K562 (cell line): ENCODE measurements around the gene MAP3K6. TPM values are rescaled to one million over a fixed set of nuclear protein-coding genes. Genes with fewer than 3 reads are reported as not detected.

Experiments
- ATAC-seq: fragments of 200-7000 bp; cut with Tn5 transposase; 3 replicates; pipeline ENCODE4 v1.9.1; 2020; ENCODE audit warnings: moderate library complexity
- BruUV-seq: library from RNA; stranded (reverse); fragments of 400-500 nt; replicated peaks from 2 replicates; lab custom pipeline; 2021; lab: Mats Ljungman, UMichigan
- CTCF ChIA-PET: fragments of 300-600 bp; formaldehyde crosslinking; extraction: SDS; loops from one replicate; lab custom pipeline; 2021; ENCODE audit warnings: low intra/inter-chr PET ratio; lab: Yijun Ruan, JAX
- POLR2A ChIA-PET: fragments of 300-600, 350-650 bp; sonication (Branson Sonifier 250); formaldehyde crosslinking; extraction: SDS; loops from one replicate; lab custom pipeline; 2021; ENCODE audit warnings: antibody characterized with exemption, inconsistent platforms; lab: Yijun Ruan, JAX
- DNase-seq, 4 experiments: peaks; one replicate each; pipeline versions ENCODE4 v3.0.0 to v3.0.0-alpha.2; 2011 to 2018; ENCODE audit warnings: low spot score in 3 of 4, mixed read lengths in 3 of 4; ENCODE audit errors: extremely low read depth in 1 of 4
- FAIRE-seq: peaks from 2 replicates; lab custom pipeline; 2011; peaks lifted over from hg19 to GRCh38; lab: Jason Lieb, UNC
- H2AFZ ChIP-seq: 2 replicates; pipeline ENCODE4 v1.6.0; 2011; ENCODE audit warnings: low read depth, low read length, control low read depth, inconsistent platforms
- H3K27ac ChIP-seq: fragments of 200-600 bp; 3 replicates; pipeline ENCODE4 v1.8.0; 2011; ENCODE audit warnings: low read depth, mild to moderate bottlenecking, control low read depth, inconsistent platforms, low read length, moderate library complexity, mixed read lengths; ENCODE audit errors: extremely low read depth
- H3K27me3 ChIP-seq, 2 experiments: fragments of 300-600 bp in 1 of 2; 2 replicates in 1 of 2; 3 replicates in 1 of 2; pipeline versions ENCODE4 v1.6.0 to v1.8.0; 2011; ENCODE audit warnings: inconsistent platforms in 2 of 2, low read length in 2 of 2, mild to moderate bottlenecking in 1 of 2, mixed read lengths in 1 of 2, moderate library complexity in 1 of 2; ENCODE audit not compliant: control insufficient read depth in 2 of 2, insufficient read depth in 2 of 2
- H3K36me3 ChIP-seq: fragments of 300-600 bp; 3 replicates; pipeline ENCODE4 v1.8.0; 2011; ENCODE audit warnings: mild to moderate bottlenecking, low read length, inconsistent platforms; ENCODE audit not compliant: control insufficient read depth, insufficient read depth
- H3K4me1 ChIP-seq, 2 experiments: fragments of 200-600 bp in 1 of 2; replicated peaks in 1 of 2; 2 replicates in 1 of 2; 3 replicates in 1 of 2; pipeline versions ENCODE4 v1.5.1 to v1.8.0; 2011; ENCODE audit warnings: inconsistent platforms in 2 of 2, low read length in 2 of 2, mild to moderate bottlenecking in 1 of 2, mixed read lengths in 1 of 2, moderate library complexity in 1 of 2; ENCODE audit not compliant: control insufficient read depth in 2 of 2, insufficient read depth in 2 of 2
- H3K4me2 ChIP-seq: 2 replicates; pipeline ENCODE4 v1.6.1; 2011; ENCODE audit warnings: low read length, control low read depth, inconsistent platforms, mixed read lengths; ENCODE audit not compliant: insufficient read depth
- H3K4me3 ChIP-seq: fragments of 200-600 bp; sonication (generic), shearing (Covaris generic); 2 replicates; pipeline ENCODE4 v1.5.1; 2016; ENCODE audit warnings: control low read depth, inconsistent platforms
- H3K79me2 ChIP-seq: fragments of 200-600 bp; 3 replicates; pipeline ENCODE4 v1.8.0; 2011; ENCODE audit warnings: low read length, inconsistent platforms; ENCODE audit not compliant: control insufficient read depth, insufficient read depth
- H3K9ac ChIP-seq, 2 experiments: 2 replicates each; pipeline versions ENCODE4 v1.6.0 to v1.6.1; 2011; ENCODE audit warnings: low read depth in 2 of 2, low read length in 2 of 2, control low read depth in 1 of 2, inconsistent platforms in 1 of 2, mild to moderate bottlenecking in 1 of 2, mixed read lengths in 1 of 2; ENCODE audit not compliant: insufficient read depth in 1 of 2
- H3K9me1 ChIP-seq: one replicate; pipeline ENCODE4 v1.6.0; 2011; ENCODE audit warnings: inconsistent platforms, mild to moderate bottlenecking, low read length, moderate library complexity; ENCODE audit not compliant: control insufficient read depth, insufficient read depth
- H3K9me3 ChIP-seq: replicated peaks from 2 replicates; pipeline ENCODE4 v1.5.1; 2011; ENCODE audit warnings: low read depth, low read length, inconsistent platforms; ENCODE audit not compliant: control insufficient read depth, insufficient read depth
- H4K20me1 ChIP-seq: replicated peaks from 2 replicates; pipeline ENCODE4 v1.6.1; 2011; ENCODE audit warnings: low read length, inconsistent platforms, mixed read lengths; ENCODE audit not compliant: control insufficient read depth, insufficient read depth
- GABPB2 ChIP-seq: fragments of 250-450 bp; sonication (Bioruptor Pico); conservative IDR thresholded peaks from 2 replicates; pipeline ENCODE4 v1.5.1; 2021; ENCODE audit warnings: mild to moderate bottlenecking
- GTF2F1 ChIP-seq: IDR thresholded peaks from 2 replicates; pipeline ENCODE4 v1.6.1; 2011; ENCODE audit warnings: low read depth, low read length, improper control_type of control experiment
- HDAC3 ChIP-seq: fragments of 450-650 bp; IDR thresholded peaks from 2 replicates; pipeline ENCODE4 v1.6.1; 2018; ENCODE audit warnings: borderline replicate concordance, mild to moderate bottlenecking, moderate library complexity; ENCODE audit not compliant: partially characterized antibody
- RAD21 ChIP-seq, 2 experiments: fragments of 250-450 bp in 1 of 2; fragments of 450-650 bp in 1 of 2; sonication (Bioruptor Pico) in 1 of 2; formaldehyde crosslinking in 1 of 2; IDR thresholded peaks in 1 of 2; conservative IDR thresholded peaks in 1 of 2; 2 replicates each; pipeline versions ENCODE4 v1.4.0 to v1.8.0; 2020 to 2022; ENCODE audit warnings: mild to moderate bottlenecking in 2 of 2, moderate library complexity in 1 of 2
- SIN3A ChIP-seq, 2 experiments: fragments of 150-350 bp in 1 of 2; IDR thresholded peaks; 2 replicates each; pipeline ENCODE4 v1.6.1; 2011 to 2016; ENCODE audit warnings: borderline replicate concordance in 2 of 2, low read depth in 2 of 2, low read length in 2 of 2, mild to moderate bottlenecking in 2 of 2, moderate library complexity in 2 of 2; ENCODE audit not compliant: control insufficient read depth in 1 of 2
- SOX6 ChIP-seq: fragments of 450-650 bp; IDR thresholded peaks from 2 replicates; pipeline ENCODE4 v1.6.1; 2014; ENCODE audit warnings: mild to moderate bottlenecking
- SRSF1 ChIP-seq: fragments of 200-400 bp; formaldehyde crosslinking; IDR thresholded peaks from 2 replicates; pipeline ENCODE4 v1.6.1; 2017; ENCODE audit warnings: mild to moderate bottlenecking, low read depth, low read length, moderate library complexity
- ZNF316 ChIP-seq: fragments of 450-650 bp; IDR thresholded peaks from 2 replicates; pipeline ENCODE4 v1.6.1; 2016
- ZNF586 ChIP-seq: fragments of 450-650 bp; formaldehyde crosslinking; conservative IDR thresholded peaks from 2 replicates; pipeline ENCODE4 v1.4.0; 2020; ENCODE audit warnings: mild to moderate bottlenecking, moderate library complexity
- WGBS: fragments of 100-300 bp; shearing (Covaris generic); methylation state at CpG from one replicate; pipeline ENCODE4 v1.1.6; 2016; ENCODE audit warnings: low coverage, mixed read lengths; ENCODE audit not compliant: insufficient coverage; ENCODE audit errors: missing lambda C conversion rate; 5-methylcytosine and 5-hydroxymethylcytosine counted together
- in situ Hi-C: fragments of 300-500 bp; cut with MboI; formaldehyde crosslinking; loops from 4 replicates; pipeline ENCODE4 v1.15.0; 2018; ENCODE audit warnings: inconsistent platforms, mixed read lengths
- intact Hi-C: fragments of 100-400 bp; cut with micrococcal nuclease; formaldehyde crosslinking; loops from 2 replicates; pipeline ENCODE4 v1.14.2; 2022
- polyA plus RNA-seq, 8 experiments: library from polyadenylated mRNA; depleted of rRNA in 4 of 8; stranded (reverse) in 5 of 8; unstranded in 3 of 8; fragments of >200 nt; fragmentation: Nextera tagmentation in 2 of 8; fragmentation: Illumina TruSeq in 1 of 8; extraction: Ambion mirVana in 2 of 8; extraction: Trizol in 1 of 8; gene quantifications; 2 replicates each; pipeline versions ENCODE4 v1.2.1 to v1.2.3, GENCODE V29; 2011 to 2014; ENCODE audit warnings: inconsistent platforms in 1 of 8, missing spikeins in 1 of 8
- total RNA-seq, 7 experiments: library from RNA; depleted of rRNA in 6 of 7; stranded (reverse); fragments of >200 nt in 6 of 7; fragmentation: Illumina TruSeq in 2 of 7; extraction: Trizol in 2 of 7; gene quantifications; 2 replicates each; pipeline versions ENCODE4 v1.2.1 to v1.2.3, GENCODE V29; 2011 to 2021; ENCODE audit warnings: low replicate concordance in 1 of 7
- TF ChIP-seq, protein P1 (sequence below), 2 experiments: IDR thresholded peaks in 1 of 2; conservative IDR thresholded peaks in 1 of 2; 2 replicates each; pipeline ENCODE4 v1.6.1; 2016; ENCODE audit warnings: low read depth in 2 of 2, mild to moderate bottlenecking in 1 of 2, missing compliant biosample characterization in 1 of 2, missing genetic modification characterization in 1 of 2, moderate library complexity in 1 of 2
- TF ChIP-seq, protein P2 (sequence below): fragments of 250-450 bp; sonication (Bioruptor Pico); IDR thresholded peaks from 2 replicates; pipeline ENCODE4 v1.5.0; 2022; ENCODE audit warnings: mild to moderate bottlenecking
- TF ChIP-seq, protein P3 (sequence below): fragments of 250-450 bp; sonication (Bioruptor Pico); IDR thresholded peaks from 2 replicates; pipeline ENCODE4 v1.9.0; 2021; ENCODE audit warnings: mild to moderate bottlenecking
- TF ChIP-seq, protein P4 (sequence below), 2 experiments: fragments of 450-650 bp in 1 of 2; sonication (generic) in 1 of 2; formaldehyde crosslinking; conservative IDR thresholded peaks; 2 replicates each; pipeline versions ENCODE4 v1.4.0 to v1.8.1; 2020 to 2022; ENCODE audit warnings: mild to moderate bottlenecking in 1 of 2, missing genetic modification reagents in 1 of 2

Gene MAP3K6
- total and polyA plus RNA-seq, 9 of the 15 experiments (the other 6 are each of a cell fraction or from before 2014, with no cell fraction given) = 0.99 to 21.9 (median 7.0) TPM

DNA sequence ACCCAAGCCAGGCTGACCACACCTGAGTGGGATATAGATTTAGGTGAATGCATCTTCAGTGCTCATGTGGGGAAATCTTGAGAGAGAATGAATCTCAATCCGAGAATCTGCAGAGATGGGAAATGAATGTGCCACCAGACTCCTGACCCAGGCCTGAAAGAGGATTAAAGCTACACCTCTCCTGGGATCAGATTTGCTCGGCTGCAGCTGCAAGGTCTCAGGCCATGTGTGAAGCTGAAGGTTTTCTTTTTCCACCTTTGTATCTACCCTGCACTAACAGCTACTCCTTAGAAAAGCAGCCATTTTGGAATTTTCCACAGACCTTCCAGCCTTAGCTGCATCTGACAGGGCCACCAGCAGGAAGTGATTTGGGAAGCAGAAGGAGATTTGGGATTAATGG lies 43.9 kb upstream of the MAP3K6 start:
- no peaks in the 10 kb centered on the region for H3K9me3 ChIP-seq
- CTCF ChIA-PET = no interaction called here
- no TSS peak for BruUV-seq
- TF ChIP-seq GABPB2 (CRISPR knock-in tag) (no peak), RAD21 (CRISPR knock-in tag; conservative IDR thresholded peaks at IDR 0.05 in 1 of 2, IDR thresholded peaks at IDR 0.05 in 1 of 2) (no peak), SRSF1 (no peak), ZNF586 (CRISPR knock-in tag) (no peak), SOX6 (no peak), GTF2F1 (no peak), ZNF316 (no peak), HDAC3 (no peak), SIN3A (IDR thresholded peaks at IDR 0.05; ENCODE audit: borderline replicate concordance in 2 of 2, control insufficient read depth in 1 of 2, low read depth in 2 of 2, low read length in 2 of 2) (no peak)
- TF ChIP-seq, protein P1, sequence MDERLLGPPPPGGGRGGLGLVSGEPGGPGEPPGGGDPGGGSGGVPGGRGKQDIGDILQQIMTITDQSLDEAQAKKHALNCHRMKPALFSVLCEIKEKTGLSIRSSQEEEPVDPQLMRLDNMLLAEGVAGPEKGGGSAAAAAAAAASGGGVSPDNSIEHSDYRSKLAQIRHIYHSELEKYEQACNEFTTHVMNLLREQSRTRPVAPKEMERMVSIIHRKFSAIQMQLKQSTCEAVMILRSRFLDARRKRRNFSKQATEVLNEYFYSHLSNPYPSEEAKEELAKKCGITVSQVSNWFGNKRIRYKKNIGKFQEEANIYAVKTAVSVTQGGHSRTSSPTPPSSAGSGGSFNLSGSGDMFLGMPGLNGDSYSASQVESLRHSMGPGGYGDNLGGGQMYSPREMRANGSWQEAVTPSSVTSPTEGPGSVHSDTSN (CRISPR knock-in tag; IDR thresholded peaks at IDR 0.05; ENCODE audit: low read depth) = no peak
- TF ChIP-seq, protein P1 (tag; conservative IDR thresholded peaks at IDR 0.05; ENCODE audit: low read depth) = no peak
- TF ChIP-seq, protein P2, sequence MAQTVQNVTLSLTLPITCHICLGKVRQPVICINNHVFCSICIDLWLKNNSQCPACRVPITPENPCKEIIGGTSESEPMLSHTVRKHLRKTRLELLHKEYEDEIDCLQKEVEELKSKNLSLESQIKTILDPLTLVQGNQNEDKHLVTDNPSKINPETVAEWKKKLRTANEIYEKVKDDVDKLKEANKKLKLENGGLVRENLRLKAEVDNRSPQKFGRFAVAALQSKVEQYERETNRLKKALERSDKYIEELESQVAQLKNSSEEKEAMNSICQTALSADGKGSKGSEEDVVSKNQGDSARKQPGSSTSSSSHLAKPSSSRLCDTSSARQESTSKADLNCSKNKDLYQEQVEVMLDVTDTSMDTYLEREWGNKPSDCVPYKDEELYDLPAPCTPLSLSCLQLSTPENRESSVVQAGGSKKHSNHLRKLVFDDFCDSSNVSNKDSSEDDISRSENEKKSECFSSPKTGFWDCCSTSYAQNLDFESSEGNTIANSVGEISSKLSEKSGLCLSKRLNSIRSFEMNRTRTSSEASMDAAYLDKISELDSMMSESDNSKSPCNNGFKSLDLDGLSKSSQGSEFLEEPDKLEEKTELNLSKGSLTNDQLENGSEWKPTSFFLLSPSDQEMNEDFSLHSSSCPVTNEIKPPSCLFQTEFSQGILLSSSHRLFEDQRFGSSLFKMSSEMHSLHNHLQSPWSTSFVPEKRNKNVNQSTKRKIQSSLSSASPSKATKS (CRISPR knock-in tag) = no peak
- TF ChIP-seq, protein P3, sequence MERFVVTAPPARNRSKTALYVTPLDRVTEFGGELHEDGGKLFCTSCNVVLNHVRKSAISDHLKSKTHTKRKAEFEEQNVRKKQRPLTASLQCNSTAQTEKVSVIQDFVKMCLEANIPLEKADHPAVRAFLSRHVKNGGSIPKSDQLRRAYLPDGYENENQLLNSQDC (CRISPR knock-in tag) = no peak
- TF ChIP-seq, protein P4, sequence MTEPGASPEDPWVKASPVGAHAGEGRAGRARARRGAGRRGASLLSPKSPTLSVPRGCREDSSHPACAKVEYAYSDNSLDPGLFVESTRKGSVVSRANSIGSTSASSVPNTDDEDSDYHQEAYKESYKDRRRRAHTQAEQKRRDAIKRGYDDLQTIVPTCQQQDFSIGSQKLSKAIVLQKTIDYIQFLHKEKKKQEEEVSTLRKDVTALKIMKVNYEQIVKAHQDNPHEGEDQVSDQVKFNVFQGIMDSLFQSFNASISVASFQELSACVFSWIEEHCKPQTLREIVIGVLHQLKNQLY (CRISPR knock-in tag; conservative IDR thresholded peaks at IDR 0.05) = no peak

More for the DNA sequence above, 43.9 kb upstream of the MAP3K6 start:
- Histone ChIP-seq H3K4me3 (no peak overlapping the region), H3K4me2 (no peak overlapping the region), H4K20me1 (no peaks in the 10 kb centered on the region), H2AFZ (no peak overlapping the region), H3K9me1 (peaks cover 3% of the 10 kb centered on the region), H3K27me3 (no peaks in the 10 kb centered on the region), H3K27ac (no peak overlapping the region), H3K9ac (no peak overlapping the region), H3K36me3 (peaks cover 90% of the 10 kb centered on the region), H3K4me1 (no peaks in the 10 kb centered on the region), H3K79me2 (no peaks in the 10 kb centered on the region)
- FAIRE-seq (no peak), ATAC-seq (no peak), DNase-seq (no peak)
- POLR2A ChIA-PET = interaction anchor here (0.6 to 3.3 kb wide), 7 partner anchors 8 to 193 kb away, joined by 3 to 23 read pairs (median 3); partner anchors contain the start of gene AHDC1
- in situ Hi-C loops (no loop called here), intact Hi-C loops (no loop called here)
- 83% methylated on average over 2 of the region's 2 CpGs for WGBS
